Measurements from ENCODE around the gene THOC1.

DNA sequence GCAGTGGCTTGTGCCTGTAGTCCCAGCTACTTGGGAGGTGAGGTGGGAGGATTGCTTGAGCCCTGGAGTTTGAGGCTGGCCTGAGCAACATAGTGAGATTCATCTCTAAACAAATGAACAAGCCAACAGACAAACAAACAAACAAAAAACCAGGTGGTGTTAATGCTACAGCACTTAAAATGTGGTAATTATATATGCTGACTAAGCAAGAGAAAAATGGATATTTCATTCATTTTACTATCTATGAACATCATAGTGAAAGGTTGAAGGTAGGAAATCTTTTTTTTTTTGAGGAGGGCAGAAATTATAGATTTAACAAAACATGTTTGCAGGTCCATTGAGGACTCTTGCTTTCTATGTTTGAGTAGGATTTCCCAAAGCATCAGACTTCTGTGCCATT is 42.2 kb upstream of the THOC1 start:
- TF ChIP-seq, protein P1, sequence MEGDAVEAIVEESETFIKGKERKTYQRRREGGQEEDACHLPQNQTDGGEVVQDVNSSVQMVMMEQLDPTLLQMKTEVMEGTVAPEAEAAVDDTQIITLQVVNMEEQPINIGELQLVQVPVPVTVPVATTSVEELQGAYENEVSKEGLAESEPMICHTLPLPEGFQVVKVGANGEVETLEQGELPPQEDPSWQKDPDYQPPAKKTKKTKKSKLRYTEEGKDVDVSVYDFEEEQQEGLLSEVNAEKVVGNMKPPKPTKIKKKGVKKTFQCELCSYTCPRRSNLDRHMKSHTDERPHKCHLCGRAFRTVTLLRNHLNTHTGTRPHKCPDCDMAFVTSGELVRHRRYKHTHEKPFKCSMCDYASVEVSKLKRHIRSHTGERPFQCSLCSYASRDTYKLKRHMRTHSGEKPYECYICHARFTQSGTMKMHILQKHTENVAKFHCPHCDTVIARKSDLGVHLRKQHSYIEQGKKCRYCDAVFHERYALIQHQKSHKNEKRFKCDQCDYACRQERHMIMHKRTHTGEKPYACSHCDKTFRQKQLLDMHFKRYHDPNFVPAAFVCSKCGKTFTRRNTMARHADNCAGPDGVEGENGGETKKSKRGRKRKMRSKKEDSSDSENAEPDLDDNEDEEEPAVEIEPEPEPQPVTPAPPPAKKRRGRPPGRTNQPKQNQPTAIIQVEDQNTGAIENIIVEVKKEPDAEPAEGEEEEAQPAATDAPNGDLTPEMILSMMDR (IDR thresholded peaks at IDR 0.05) = no peak
- TF ChIP-seq, protein P2, sequence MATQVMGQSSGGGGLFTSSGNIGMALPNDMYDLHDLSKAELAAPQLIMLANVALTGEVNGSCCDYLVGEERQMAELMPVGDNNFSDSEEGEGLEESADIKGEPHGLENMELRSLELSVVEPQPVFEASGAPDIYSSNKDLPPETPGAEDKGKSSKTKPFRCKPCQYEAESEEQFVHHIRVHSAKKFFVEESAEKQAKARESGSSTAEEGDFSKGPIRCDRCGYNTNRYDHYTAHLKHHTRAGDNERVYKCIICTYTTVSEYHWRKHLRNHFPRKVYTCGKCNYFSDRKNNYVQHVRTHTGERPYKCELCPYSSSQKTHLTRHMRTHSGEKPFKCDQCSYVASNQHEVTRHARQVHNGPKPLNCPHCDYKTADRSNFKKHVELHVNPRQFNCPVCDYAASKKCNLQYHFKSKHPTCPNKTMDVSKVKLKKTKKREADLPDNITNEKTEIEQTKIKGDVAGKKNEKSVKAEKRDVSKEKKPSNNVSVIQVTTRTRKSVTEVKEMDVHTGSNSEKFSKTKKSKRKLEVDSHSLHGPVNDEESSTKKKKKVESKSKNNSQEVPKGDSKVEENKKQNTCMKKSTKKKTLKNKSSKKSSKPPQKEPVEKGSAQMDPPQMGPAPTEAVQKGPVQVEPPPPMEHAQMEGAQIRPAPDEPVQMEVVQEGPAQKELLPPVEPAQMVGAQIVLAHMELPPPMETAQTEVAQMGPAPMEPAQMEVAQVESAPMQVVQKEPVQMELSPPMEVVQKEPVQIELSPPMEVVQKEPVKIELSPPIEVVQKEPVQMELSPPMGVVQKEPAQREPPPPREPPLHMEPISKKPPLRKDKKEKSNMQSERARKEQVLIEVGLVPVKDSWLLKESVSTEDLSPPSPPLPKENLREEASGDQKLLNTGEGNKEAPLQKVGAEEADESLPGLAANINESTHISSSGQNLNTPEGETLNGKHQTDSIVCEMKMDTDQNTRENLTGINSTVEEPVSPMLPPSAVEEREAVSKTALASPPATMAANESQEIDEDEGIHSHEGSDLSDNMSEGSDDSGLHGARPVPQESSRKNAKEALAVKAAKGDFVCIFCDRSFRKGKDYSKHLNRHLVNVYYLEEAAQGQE (IDR thresholded peaks at IDR 0.05; ENCODE audit: insufficient read depth in 1 of 2, low read depth in 2 of 2, low read length in 1 of 2) = no peak
- no peak for TF ChIP-seq POLR2AphosphoS5 (IDR thresholded peaks at IDR 0.05; ENCODE audit: low read depth, low read length)
- TF ChIP-seq SIN3A (IDR thresholded peaks at IDR 0.05; ENCODE audit: borderline replicate concordance, insufficient read depth, low read depth, low read length) = no peak

Measured in Panc1 (cell line).